Esophagus (tissue), 2 donors: ENCODE results near the gene PDLIM5. TPM values are rescaled to one million over a fixed set of nuclear protein-coding genes. Genes with fewer than 3 reads are reported as not detected.
"Not testable (repeated sequence)": the region's sequence is repeated elsewhere in the genome, so short reads cannot be mapped to it uniquely, and the experiment has no call there.

Experiments
- H3K27ac ChIP-seq, 2 donors: one replicate each; pipeline ENCODE4 v1.5.1; 2013; ENCODE audit warnings: low read depth in 2 of 2, mild to moderate bottlenecking in 2 of 2, inconsistent platforms in 1 of 2, low read length in 1 of 2, moderate library complexity in 1 of 2
- H3K27me3 ChIP-seq, 2 donors: one replicate each; pipeline ENCODE4 v1.6.1; 2013; ENCODE audit warnings: low read length in 2 of 2, control low read depth in 1 of 2, mild to moderate bottlenecking in 1 of 2; ENCODE audit not compliant: insufficient read depth in 2 of 2, control insufficient read depth in 1 of 2
- H3K36me3 ChIP-seq, 2 donors: one replicate each; pipeline ENCODE4 v1.6.1; 2013; ENCODE audit warnings: low read length in 1 of 2; ENCODE audit not compliant: control insufficient read depth in 2 of 2, insufficient read depth in 2 of 2
- H3K4me1 ChIP-seq, 2 donors: one replicate each; pipeline ENCODE4 v1.6.1; 2013; ENCODE audit warnings: low read length in 1 of 2; ENCODE audit not compliant: control insufficient read depth in 2 of 2, insufficient read depth in 2 of 2
- H3K4me3 ChIP-seq, 2 donors: one replicate each; pipeline ENCODE4 v1.5.1; 2013; ENCODE audit warnings: low read length in 2 of 2, mild to moderate bottlenecking in 2 of 2, low read depth in 1 of 2, moderate library complexity in 1 of 2
- H3K9me3 ChIP-seq, 2 donors: one replicate each; pipeline ENCODE4 v1.6.1; 2013; ENCODE audit warnings: mild to moderate bottlenecking in 2 of 2, low read depth in 1 of 2, low read length in 1 of 2, moderate library complexity in 1 of 2; ENCODE audit not compliant: control insufficient read depth in 2 of 2, insufficient read depth in 1 of 2
- WGBS, 2 donors: extraction: QIAGEN DNeasy Blood & Tissue Kit; methylation state at CpG; one replicate each; pipeline ENCODE4 v1.1.7; 2013; 5-methylcytosine and 5-hydroxymethylcytosine counted together
- polyA plus RNA-seq, 2 donors: library from polyadenylated mRNA; stranded (reverse); fragments of 200-250 nt; gene quantifications; one replicate each; pipeline ENCODE4 v1.2.3, GENCODE V29; 2013
- donor health status: healthy with polysubstance abuse.
- donor health status: Bipolar disorder and iron deficiency.

The PDLIM5 gene
- polyA plus RNA-seq, 2 donors, result 40.0 to 41.5 TPM

GRCh38 chr4:94469221-94469784, 17.6 kb downstream of the PDLIM5 start:
- no peaks in the 10 kb centered on the region for H3K27me3 ChIP-seq
- H3K9me3 ChIP-seq, result no peaks in the 10 kb centered on the region
- peaks cover 0 to 2% of the 10 kb centered on the region in 2 donors for H3K4me1 ChIP-seq
- no peaks in the 10 kb centered on the region for H3K36me3 ChIP-seq
- WGBS, 2 donors, result 65 to 78% methylated on average over 1 of the region's 1 CpG
- H3K27ac ChIP-seq, result no peak overlapping the region
- no peak overlapping the region for H3K4me3 ChIP-seq

- WGBS, 2 donors, result 87% methylated on average over 4 of the region's 4 CpGs
- Histone ChIP-seq H3K27me3 (no peaks in the 10 kb centered on the region), H3K9me3 (no peaks in the 10 kb centered on the region)
Measured at GRCh38 chr4:94470132-94470531, 18.4 kb downstream of the PDLIM5 start.

GRCh38 chr4:94470782-94471181, 19.0 kb downstream of the PDLIM5 start:
- H3K4me1 ChIP-seq, H3K4me3 ChIP-seq, H3K36me3 ChIP-seq, H3K27ac ChIP-seq, H3K9me3 ChIP-seq, H3K27me3 ChIP-seq: not testable (repeated sequence)
- 96 to 98% methylated on average over 4 of the region's 4 CpGs for WGBS, 2 donors

More at GRCh38 chr4:94470132-94470531, 18.4 kb downstream of the PDLIM5 start:
- no peak overlapping the region for H3K4me3 ChIP-seq
- H3K36me3 ChIP-seq, result no peaks in the 10 kb centered on the region
- no peak overlapping the region for H3K27ac ChIP-seq
- peaks cover 0 to 2% of the 10 kb centered on the region in 2 donors for H3K4me1 ChIP-seq

- H3K27ac ChIP-seq, result no peak overlapping the region
- no peaks in the 10 kb centered on the region for H3K27me3 ChIP-seq
- no peaks in the 10 kb centered on the region for H3K9me3 ChIP-seq
- H3K4me3 ChIP-seq, result no peak overlapping the region
- 83 to 89% methylated on average over 5 of the region's 5 CpGs for WGBS, 2 donors
- no peaks in the 10 kb centered on the region for H3K4me1 ChIP-seq
- no peaks in the 10 kb centered on the region for H3K36me3 ChIP-seq
Measured at GRCh38 chr4:94472056-94472826, 20.5 kb downstream of the PDLIM5 start.

GRCh38 chr4:94475050-94475449, 23.3 kb downstream of the PDLIM5 start:
- Histone ChIP-seq H3K27ac (no peak overlapping the region), H3K9me3 (no peaks in the 10 kb centered on the region), H3K27me3 (no peaks in the 10 kb centered on the region), H3K36me3 (no peaks in the 10 kb centered on the region), H3K4me1 (peaks cover 0 to 2% of the 10 kb centered on the region in 2 donors), H3K4me3 (no peak overlapping the region)
- WGBS, 2 donors, result 91 to 97% methylated on average over 2 of the region's 2 CpGs

- no peak overlapping the region for H3K27ac ChIP-seq
- H3K4me3 ChIP-seq, result no peak overlapping the region
- no peaks in the 10 kb centered on the region for H3K36me3 ChIP-seq
- no peaks in the 10 kb centered on the region for H3K27me3 ChIP-seq
- no peaks in the 10 kb centered on the region for H3K9me3 ChIP-seq
- peaks cover 0 to 2% of the 10 kb centered on the region in 2 donors for H3K4me1 ChIP-seq
- 59 to 64% methylated on average over 2 of the region's 2 CpGs for WGBS, 2 donors
Measured at GRCh38 chr4:94475794-94476193, 24.1 kb downstream of the PDLIM5 start.

- H3K9me3 ChIP-seq, result no peaks in the 10 kb centered on the region
- no peak overlapping the region for H3K27ac ChIP-seq
- WGBS, 2 donors, result 23 to 48% methylated on average over 2 of the region's 2 CpGs
- no peak overlapping the region for H3K4me3 ChIP-seq
- H3K4me1 ChIP-seq, result peaks cover 0 to 2% of the 10 kb centered on the region in 2 donors
- H3K36me3 ChIP-seq, result no peaks in the 10 kb centered on the region
- no peaks in the 10 kb centered on the region for H3K27me3 ChIP-seq
Measured at GRCh38 chr4:94477227-94477626, 25.5 kb downstream of the PDLIM5 start.

GRCh38 chr4:94478805-94479204, 27.1 kb downstream of the PDLIM5 start:
- not testable (repeated sequence) for H3K4me1 ChIP-seq, H3K27me3 ChIP-seq, H3K36me3 ChIP-seq, H3K4me3 ChIP-seq, H3K27ac ChIP-seq, H3K9me3 ChIP-seq
- 77 to 93% methylated on average over 3 of the region's 3 CpGs for WGBS, 2 donors

- WGBS, 2 donors, result 79 to 83% methylated on average over 5 of the region's 5 CpGs
- no peaks in the 10 kb centered on the region for H3K36me3 ChIP-seq
- no peaks in the 10 kb centered on the region for H3K9me3 ChIP-seq
- H3K4me3 ChIP-seq, result no peak overlapping the region
- H3K4me1 ChIP-seq, result peaks cover 0 to 2% of the 10 kb centered on the region in 2 donors
- H3K27me3 ChIP-seq, result no peaks in the 10 kb centered on the region
- H3K27ac ChIP-seq, result no peak overlapping the region
Measured at GRCh38 chr4:94479358-94480141, 27.8 kb downstream of the PDLIM5 start.
